ENCODE results near the gene GFOD1.

DNA sequence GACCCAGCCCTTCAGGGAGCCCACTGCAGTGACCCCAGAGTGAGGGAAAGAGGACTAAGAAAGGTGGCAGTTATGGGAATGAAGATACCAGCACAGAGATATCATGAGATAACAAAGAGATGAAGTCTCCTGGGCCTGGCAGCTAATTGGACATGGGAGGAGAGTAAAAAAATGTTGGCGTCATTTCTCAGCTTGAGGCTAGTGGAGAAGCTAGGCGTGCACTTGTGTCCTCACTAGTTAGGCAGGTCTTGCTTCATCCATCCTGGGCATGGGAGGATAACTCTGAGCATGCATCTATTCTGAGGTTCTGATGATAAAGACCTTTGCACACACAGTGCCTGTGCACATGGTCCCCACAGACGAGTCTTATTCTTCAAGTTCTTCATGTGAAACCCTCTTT lies 4.1 kb upstream of the GFOD1 start:
- no peak for TF ChIP-seq EP300 (IDR thresholded peaks at IDR 0.05)
- TF ChIP-seq, protein P1, sequence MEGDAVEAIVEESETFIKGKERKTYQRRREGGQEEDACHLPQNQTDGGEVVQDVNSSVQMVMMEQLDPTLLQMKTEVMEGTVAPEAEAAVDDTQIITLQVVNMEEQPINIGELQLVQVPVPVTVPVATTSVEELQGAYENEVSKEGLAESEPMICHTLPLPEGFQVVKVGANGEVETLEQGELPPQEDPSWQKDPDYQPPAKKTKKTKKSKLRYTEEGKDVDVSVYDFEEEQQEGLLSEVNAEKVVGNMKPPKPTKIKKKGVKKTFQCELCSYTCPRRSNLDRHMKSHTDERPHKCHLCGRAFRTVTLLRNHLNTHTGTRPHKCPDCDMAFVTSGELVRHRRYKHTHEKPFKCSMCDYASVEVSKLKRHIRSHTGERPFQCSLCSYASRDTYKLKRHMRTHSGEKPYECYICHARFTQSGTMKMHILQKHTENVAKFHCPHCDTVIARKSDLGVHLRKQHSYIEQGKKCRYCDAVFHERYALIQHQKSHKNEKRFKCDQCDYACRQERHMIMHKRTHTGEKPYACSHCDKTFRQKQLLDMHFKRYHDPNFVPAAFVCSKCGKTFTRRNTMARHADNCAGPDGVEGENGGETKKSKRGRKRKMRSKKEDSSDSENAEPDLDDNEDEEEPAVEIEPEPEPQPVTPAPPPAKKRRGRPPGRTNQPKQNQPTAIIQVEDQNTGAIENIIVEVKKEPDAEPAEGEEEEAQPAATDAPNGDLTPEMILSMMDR (IDR thresholded peaks at IDR 0.05): no peak
- TF ChIP-seq POLR2A (IDR thresholded peaks at IDR 0.05): no peak

Measured in stomach (tissue), 4 donors.